Measurements from ENCODE around the gene DDX19B. TPM values are rescaled to one million over a fixed set of nuclear protein-coding genes. Genes with fewer than 3 reads are reported as not detected.
A peak's percentile ranks its signal among the peaks of the same experiment; 100 is the strongest.

The DDX19B gene
- total and polyA plus RNA-seq, 8 donors, result 23.5 to 37.5 (median 33.6) TPM

DNA sequence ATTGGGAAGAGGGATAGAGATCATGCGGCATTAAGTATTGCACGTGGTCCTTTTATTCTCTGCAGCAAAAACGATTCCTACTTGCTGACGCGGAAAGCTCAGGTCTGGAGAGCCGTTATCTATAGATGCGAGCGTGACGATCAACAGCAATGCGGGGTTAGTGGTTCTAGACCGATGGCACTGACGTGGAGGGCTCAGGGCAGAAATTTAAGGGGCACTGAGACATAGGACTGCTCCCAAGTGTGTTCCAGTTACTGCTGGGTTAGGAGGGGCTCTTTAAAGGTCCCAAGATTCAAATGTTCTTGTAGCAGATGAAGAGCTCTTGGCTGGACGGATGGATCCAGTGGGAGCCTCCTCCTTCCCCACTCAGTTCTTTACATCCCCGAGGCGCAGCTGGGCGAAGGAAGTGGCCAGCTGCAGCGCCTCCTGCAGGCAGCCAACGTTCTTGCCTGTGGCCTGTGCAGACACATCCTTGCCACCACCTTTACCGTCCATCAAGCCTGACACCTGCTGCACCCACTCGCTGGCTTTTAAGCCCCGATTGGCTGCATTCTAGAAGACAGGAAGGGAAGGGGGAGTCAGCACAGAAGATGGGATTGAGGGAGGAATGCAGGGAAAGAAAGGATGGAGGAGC lies 46.5 kb upstream of the DDX19B start:
- Histone ChIP-seq H3K4me1 (peaks cover 12 to 24% of the 10 kb centered on the region in 2 donors), H3K9me3 (no peaks in the 10 kb centered on the region), H3K4me3 (no peak overlapping the region), H3K27me3 (no peaks in the 10 kb centered on the region), H3K27ac (no peak overlapping the region), H3K36me3 (peaks cover 0 to 58% of the 10 kb centered on the region in 2 donors)
- DNase-seq (no peak), ATAC-seq (no peak)
- intact Hi-C loops (cut with DNase I), result no loop called here
- TF ChIP-seq, protein P1, sequence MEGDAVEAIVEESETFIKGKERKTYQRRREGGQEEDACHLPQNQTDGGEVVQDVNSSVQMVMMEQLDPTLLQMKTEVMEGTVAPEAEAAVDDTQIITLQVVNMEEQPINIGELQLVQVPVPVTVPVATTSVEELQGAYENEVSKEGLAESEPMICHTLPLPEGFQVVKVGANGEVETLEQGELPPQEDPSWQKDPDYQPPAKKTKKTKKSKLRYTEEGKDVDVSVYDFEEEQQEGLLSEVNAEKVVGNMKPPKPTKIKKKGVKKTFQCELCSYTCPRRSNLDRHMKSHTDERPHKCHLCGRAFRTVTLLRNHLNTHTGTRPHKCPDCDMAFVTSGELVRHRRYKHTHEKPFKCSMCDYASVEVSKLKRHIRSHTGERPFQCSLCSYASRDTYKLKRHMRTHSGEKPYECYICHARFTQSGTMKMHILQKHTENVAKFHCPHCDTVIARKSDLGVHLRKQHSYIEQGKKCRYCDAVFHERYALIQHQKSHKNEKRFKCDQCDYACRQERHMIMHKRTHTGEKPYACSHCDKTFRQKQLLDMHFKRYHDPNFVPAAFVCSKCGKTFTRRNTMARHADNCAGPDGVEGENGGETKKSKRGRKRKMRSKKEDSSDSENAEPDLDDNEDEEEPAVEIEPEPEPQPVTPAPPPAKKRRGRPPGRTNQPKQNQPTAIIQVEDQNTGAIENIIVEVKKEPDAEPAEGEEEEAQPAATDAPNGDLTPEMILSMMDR (IDR thresholded peaks at IDR 0.05), result no peak

DNA sequence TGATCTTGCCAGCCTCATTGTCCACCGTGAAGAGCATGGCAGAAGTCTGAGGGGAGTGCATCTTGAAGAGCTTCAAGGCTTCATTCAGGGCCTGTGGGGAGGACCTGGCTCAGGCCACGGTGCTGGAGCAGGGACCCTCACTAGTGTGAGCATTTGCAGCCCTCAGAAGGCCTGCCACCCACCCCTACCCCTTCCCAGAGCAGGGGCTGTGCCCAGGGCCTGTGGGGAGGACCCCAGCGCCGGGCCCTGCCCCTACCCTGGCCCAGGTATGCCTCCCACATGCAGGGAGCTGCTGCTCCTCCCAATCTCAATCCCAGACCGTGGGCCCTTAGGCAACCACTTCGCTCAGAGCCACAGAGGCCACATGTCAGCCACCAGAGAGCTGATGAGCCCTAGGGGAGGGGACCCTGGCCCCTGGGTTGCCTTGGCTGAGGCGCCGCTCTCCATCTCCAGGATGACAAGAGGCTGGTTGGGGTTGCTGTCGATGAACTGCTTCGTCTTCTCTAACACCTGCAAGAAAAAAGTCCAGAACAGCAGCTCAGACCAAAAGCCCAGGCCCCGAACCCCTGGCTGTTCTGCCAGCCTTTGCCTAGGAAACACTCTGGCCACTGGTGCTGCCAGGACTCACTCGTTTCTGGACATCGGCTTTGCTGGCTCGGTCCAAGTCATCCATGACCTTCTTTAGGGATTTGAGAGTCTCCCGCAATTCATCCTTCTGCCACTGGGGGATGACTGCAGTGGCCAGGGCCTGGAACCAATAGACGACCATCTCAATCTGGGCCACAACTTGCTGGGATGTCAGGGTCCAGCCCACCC lies 45.5 kb upstream of the DDX19B start:
- TF ChIP-seq, protein P1 (IDR thresholded peaks at IDR 0.05), result peak; percentile 36 to 63
- Histone ChIP-seq H3K4me1 (peaks cover 12 to 24% of the 10 kb centered on the region in 2 donors), H3K27ac (no peak overlapping the region), H3K36me3 (peaks cover 6 to 68% of the 10 kb centered on the region in 2 donors), H3K9me3 (no peaks in the 10 kb centered on the region), H3K4me3 (no peak overlapping the region), H3K27me3 (no peaks in the 10 kb centered on the region)
- DNase-seq (peak in 1 of 4 donors; percentile 13), ATAC-seq (no peak)
- intact Hi-C loops (cut with DNase I), result no loop called here

DNA sequence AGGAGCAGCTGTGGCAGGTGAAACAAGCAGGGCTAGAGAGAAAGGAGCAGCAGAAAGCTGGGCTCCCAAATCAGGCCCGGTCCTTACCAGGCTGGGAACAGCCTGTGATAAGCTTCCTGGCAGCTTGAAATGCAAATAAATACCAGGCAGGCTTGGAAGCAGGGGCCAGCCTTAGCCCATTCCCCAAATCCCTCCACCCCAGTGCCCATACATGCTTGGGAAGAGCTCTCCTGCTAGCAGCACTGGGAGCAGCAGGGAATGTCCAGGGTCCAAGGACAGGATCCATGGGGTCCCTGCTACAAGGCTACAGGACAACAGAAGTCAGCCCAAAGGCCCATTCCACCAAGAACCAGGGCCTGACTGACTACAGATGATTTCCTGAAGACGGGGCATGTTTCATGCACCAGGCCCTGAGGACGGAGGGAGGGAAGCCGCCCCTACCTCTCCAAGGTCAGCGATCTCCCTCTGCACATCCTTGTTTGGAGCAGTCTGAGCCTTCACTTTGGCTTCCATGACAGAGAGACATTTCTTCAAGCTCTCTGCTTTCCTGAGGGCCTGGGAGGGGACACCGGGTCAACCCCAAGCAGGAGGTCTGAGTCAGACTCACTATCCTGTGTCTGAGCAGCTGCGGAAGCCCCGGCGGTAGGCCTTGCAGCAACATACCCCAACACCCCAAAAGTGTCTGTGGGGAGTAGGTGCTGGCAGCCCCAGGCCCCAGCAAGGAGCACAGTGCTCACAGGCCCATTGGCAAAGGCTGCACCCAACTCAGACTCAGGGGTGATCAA lies 44.6 kb upstream of the DDX19B start:
- no peaks in the 10 kb centered on the region for H3K9me3 ChIP-seq
- no peak for ATAC-seq
- peaks cover 11 to 19% of the 10 kb centered on the region in 2 donors for H3K4me1 ChIP-seq
- intact Hi-C loops (cut with DNase I), result no loop called here
- H3K27ac ChIP-seq, result no peak overlapping the region
- no peaks in the 10 kb centered on the region for H3K27me3 ChIP-seq
- TF ChIP-seq, protein P1 (IDR thresholded peaks at IDR 0.05), result no peak
- H3K4me3 ChIP-seq, result no peak overlapping the region
- DNase-seq, result no peak
- peaks cover 6 to 74% of the 10 kb centered on the region in 2 donors for H3K36me3 ChIP-seq

DNA sequence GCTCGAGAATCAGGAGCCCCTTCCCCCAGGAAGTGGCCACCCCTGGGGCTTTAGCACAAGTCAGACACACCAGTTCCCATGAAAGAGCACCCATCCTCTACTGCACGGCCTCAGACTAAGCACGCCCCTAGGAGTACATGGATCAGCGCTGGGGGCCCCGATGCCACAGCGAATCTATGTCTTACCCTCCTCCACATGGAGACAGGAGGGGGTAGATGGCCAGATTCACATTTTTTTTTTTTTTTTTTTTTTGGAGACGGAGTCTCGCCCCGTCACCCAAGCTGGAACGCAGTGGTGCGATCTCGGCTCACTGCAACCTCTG lies 44.1 kb upstream of the DDX19B start:
- no peaks in the 10 kb centered on the region for H3K27me3 ChIP-seq
- ATAC-seq, result no peak
- peaks cover 5 to 13% of the 10 kb centered on the region in 2 donors for H3K4me1 ChIP-seq
- no peak for DNase-seq
- intact Hi-C loops (cut with DNase I), result no loop called here
- no peak overlapping the region for H3K27ac ChIP-seq
- peaks cover 6 to 79% of the 10 kb centered on the region in 2 donors for H3K36me3 ChIP-seq
- H3K9me3 ChIP-seq, result no peaks in the 10 kb centered on the region
- TF ChIP-seq, protein P1 (IDR thresholded peaks at IDR 0.05), result no peak
- no peak overlapping the region for H3K4me3 ChIP-seq

DNA sequence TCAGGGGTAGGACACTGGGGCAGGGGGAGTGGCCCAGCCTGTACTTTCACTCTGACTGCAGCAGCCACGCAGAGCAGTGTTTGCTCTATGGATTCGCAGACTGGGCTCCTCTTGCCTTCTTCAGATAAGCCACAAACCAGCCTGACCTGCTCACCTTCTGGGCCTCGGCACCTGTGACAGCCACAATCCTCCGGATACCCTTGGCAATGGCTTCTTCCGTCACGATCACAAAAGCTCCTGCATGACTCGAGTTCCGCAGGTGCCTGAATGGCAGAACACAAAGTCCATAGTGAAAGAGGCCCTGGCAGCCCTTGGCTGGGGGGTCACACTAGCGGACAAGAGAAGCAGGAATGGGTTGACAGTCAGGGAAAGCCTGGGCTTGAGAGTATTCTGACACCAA lies 43.4 kb upstream of the DDX19B start:
- intact Hi-C loops (cut with DNase I), result no loop called here
- no peaks in the 10 kb centered on the region for H3K9me3 ChIP-seq
- H3K4me1 ChIP-seq, result peaks cover 0 to 7% of the 10 kb centered on the region in 2 donors
- TF ChIP-seq, protein P1 (IDR thresholded peaks at IDR 0.05), result no peak
- H3K27ac ChIP-seq, result no peak overlapping the region
- H3K27me3 ChIP-seq, result no peaks in the 10 kb centered on the region
- ATAC-seq (no peak), DNase-seq (no peak)
- H3K4me3 ChIP-seq, result no peak overlapping the region
- H3K36me3 ChIP-seq, result peaks cover 6 to 85% of the 10 kb centered on the region in 2 donors
